ENCODE results near the gene PRR23B. TPM values are rescaled to one million over a fixed set of nuclear protein-coding genes. Genes with fewer than 3 reads are reported as not detected.

The PRR23B gene
- total RNA-seq, 1 donor from 2014 or later = not detected

DNA sequence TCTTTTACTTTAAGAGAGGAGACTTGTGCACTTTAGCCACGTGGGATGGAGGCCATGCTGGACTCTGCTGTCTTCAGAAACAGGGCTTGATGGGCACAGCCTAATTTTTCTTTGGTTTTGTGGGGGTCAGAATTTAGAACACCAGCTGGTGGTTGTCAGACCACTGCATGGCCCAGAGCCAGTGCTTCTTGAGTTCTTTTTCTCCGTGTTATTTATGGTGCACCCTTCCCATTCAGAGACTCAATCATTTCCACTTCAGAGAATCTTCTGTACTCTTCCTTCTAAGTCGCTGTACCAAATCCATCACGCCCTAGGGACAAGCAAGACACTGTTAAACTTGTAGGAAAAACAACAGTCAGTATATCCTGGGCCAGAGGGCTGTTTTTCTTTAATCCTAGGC, 34.8 kb downstream of the PRR23B start:
- intact Hi-C loops (cut with micrococcal nuclease) = no loop called here
- TF ChIP-seq, protein P1, sequence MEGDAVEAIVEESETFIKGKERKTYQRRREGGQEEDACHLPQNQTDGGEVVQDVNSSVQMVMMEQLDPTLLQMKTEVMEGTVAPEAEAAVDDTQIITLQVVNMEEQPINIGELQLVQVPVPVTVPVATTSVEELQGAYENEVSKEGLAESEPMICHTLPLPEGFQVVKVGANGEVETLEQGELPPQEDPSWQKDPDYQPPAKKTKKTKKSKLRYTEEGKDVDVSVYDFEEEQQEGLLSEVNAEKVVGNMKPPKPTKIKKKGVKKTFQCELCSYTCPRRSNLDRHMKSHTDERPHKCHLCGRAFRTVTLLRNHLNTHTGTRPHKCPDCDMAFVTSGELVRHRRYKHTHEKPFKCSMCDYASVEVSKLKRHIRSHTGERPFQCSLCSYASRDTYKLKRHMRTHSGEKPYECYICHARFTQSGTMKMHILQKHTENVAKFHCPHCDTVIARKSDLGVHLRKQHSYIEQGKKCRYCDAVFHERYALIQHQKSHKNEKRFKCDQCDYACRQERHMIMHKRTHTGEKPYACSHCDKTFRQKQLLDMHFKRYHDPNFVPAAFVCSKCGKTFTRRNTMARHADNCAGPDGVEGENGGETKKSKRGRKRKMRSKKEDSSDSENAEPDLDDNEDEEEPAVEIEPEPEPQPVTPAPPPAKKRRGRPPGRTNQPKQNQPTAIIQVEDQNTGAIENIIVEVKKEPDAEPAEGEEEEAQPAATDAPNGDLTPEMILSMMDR (IDR thresholded peaks at IDR 0.05; ENCODE audit: borderline replicate concordance) = no peak
- Histone ChIP-seq H3K4me1 (no peaks in the 10 kb centered on the region), H3K4me3 (no peak overlapping the region), H3K27me3 (ENCODE audit: low read depth) (peaks cover 45% of the 10 kb centered on the region), H3K36me3 (no peaks in the 10 kb centered on the region), H3K9me3 (replicated peaks) (no peaks in the 10 kb centered on the region), H3K27ac (replicated peaks) (no peak overlapping the region)
- DNase-seq = no peak

GRCh38 chr3:138984816-138985215, 35.9 kb downstream of the PRR23B start:
- H3K27ac ChIP-seq (replicated peaks) = no peak overlapping the region
- no peaks in the 10 kb centered on the region for H3K4me1 ChIP-seq
- no peaks in the 10 kb centered on the region for H3K36me3 ChIP-seq
- DNase-seq = no peak
- TF ChIP-seq, protein P1 (IDR thresholded peaks at IDR 0.05; ENCODE audit: borderline replicate concordance) = no peak
- no peaks in the 10 kb centered on the region for H3K9me3 ChIP-seq (replicated peaks)
- intact Hi-C loops (cut with micrococcal nuclease) = no loop called here
- peaks cover 36% of the 10 kb centered on the region for H3K27me3 ChIP-seq (ENCODE audit: low read depth)
- no peak overlapping the region for H3K4me3 ChIP-seq

DNA sequence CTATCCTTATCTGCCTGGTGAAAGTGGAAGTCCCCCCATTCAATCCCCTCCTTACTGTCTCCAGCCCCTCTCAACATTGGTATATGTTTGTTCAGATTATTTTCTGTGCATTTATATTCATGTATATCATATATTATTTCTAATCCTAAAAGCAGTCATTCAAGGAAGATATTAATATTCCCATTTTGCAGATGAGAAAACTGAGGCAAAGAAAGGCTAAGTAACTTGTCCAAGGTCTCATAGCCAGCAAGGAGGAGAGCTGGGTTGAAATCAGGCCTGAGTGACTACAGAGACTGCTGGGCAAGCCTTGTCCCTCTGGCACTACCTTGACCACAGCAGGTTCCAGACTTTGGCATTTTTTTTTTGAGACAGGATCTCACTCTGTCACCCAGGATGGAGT, 44.7 kb downstream of the PRR23B start:
- TF ChIP-seq, protein P1 (IDR thresholded peaks at IDR 0.05; ENCODE audit: borderline replicate concordance) = no peak
- Histone ChIP-seq H3K36me3 (no peaks in the 10 kb centered on the region), H3K4me1 (no peaks in the 10 kb centered on the region), H3K9me3 (replicated peaks) (no peaks in the 10 kb centered on the region), H3K27me3 (ENCODE audit: low read depth) (peaks cover 19% of the 10 kb centered on the region), H3K27ac (replicated peaks) (no peak overlapping the region), H3K4me3 (no peak overlapping the region)
- intact Hi-C loops (cut with micrococcal nuclease) = no loop called here
- no peak for DNase-seq

DNA sequence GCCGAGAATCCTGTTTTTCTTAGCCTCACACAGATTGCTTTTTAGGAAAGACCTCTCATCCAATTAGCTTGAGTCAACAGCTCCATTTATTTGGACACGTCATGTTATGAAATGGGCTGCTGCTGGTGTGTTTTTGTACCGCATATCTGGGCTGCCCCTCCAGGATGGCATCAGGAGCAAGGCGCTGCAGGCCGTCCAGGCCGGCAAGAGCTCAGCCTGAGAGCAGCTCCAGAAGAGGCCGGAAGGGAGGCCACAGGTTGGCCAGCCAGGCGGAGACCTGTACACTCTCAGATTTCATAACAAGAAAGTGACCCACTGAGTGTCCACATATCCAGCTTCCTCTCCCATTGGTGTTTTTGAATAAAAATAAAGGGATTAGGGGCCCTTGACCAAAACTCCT, 45.4 kb downstream of the PRR23B start:
- no peak overlapping the region for H3K27ac ChIP-seq (replicated peaks)
- TF ChIP-seq, protein P1 (IDR thresholded peaks at IDR 0.05; ENCODE audit: borderline replicate concordance) = no peak
- H3K27me3 ChIP-seq (ENCODE audit: low read depth) = peaks cover 24% of the 10 kb centered on the region
- H3K4me3 ChIP-seq = no peak overlapping the region
- H3K4me1 ChIP-seq = no peaks in the 10 kb centered on the region
- no peaks in the 10 kb centered on the region for H3K9me3 ChIP-seq (replicated peaks)
- intact Hi-C loops (cut with micrococcal nuclease) = no loop called here
- DNase-seq = no peak
- no peaks in the 10 kb centered on the region for H3K36me3 ChIP-seq

DNA sequence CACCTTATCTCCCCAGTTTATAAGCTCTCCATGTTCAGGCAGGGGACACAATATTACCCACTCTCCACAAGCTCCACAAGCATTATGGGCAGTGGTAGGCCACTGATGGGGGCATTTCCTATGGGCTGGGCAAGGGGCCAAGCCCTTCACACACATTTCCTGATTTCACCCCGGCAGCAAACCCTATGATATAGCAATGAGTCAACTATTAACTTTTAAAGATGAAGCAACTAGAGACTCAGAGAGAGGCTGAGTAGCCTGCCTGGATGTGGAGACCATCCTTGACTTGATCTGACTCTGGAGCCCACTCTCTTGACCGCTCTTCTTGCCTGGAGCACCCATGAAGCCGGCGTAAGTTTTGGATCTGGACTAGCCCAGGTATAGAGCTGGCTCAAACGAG, 46.3 kb downstream of the PRR23B start:
- peaks cover 33% of the 10 kb centered on the region for H3K27me3 ChIP-seq (ENCODE audit: low read depth)
- no peaks in the 10 kb centered on the region for H3K4me1 ChIP-seq
- no peaks in the 10 kb centered on the region for H3K9me3 ChIP-seq (replicated peaks)
- intact Hi-C loops (cut with micrococcal nuclease) = no loop called here
- H3K27ac ChIP-seq (replicated peaks) = no peak overlapping the region
- no peaks in the 10 kb centered on the region for H3K36me3 ChIP-seq
- DNase-seq = no peak
- TF ChIP-seq, protein P1 (IDR thresholded peaks at IDR 0.05; ENCODE audit: borderline replicate concordance) = no peak
- H3K4me3 ChIP-seq = no peak overlapping the region

DNA sequence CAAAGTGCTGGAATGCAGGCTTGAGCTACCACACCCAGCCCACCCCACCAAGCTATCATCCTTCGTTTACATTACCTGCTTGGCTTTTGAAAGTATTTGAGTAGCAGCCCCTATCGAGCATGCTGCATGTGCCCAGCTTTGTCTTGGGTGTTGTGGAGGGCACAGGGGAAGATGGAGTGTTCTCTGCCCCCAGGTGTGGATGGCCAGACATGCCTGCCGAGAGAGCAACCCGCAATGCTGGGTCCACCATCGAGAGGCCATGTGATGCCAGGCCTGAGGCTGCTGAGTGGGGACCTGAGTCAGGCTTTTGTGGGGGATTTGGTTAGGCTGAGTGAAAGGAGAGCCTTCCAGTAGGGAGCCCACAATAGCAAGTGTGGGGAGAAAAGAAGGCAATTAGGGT, 47.8 kb downstream of the PRR23B start:
- Histone ChIP-seq H3K4me1 (no peaks in the 10 kb centered on the region), H3K27me3 (ENCODE audit: low read depth) (peaks cover 48% of the 10 kb centered on the region), H3K9me3 (replicated peaks) (no peaks in the 10 kb centered on the region), H3K27ac (replicated peaks) (no peak overlapping the region), H3K4me3 (no peak overlapping the region), H3K36me3 (no peaks in the 10 kb centered on the region)
- DNase-seq = no peak
- intact Hi-C loops (cut with micrococcal nuclease) = no loop called here
- TF ChIP-seq, protein P1 (IDR thresholded peaks at IDR 0.05; ENCODE audit: borderline replicate concordance) = no peak

All from left ventricle myocardium inferior (tissue), 1 donor.